ENCODE measurements around the gene CRYGN. TPM values are rescaled to one million over a fixed set of nuclear protein-coding genes. Genes with fewer than 3 reads are reported as not detected.

Gene CRYGN
- total RNA-seq, 1 donor from 2014 or later: 1.5 TPM

DNA sequence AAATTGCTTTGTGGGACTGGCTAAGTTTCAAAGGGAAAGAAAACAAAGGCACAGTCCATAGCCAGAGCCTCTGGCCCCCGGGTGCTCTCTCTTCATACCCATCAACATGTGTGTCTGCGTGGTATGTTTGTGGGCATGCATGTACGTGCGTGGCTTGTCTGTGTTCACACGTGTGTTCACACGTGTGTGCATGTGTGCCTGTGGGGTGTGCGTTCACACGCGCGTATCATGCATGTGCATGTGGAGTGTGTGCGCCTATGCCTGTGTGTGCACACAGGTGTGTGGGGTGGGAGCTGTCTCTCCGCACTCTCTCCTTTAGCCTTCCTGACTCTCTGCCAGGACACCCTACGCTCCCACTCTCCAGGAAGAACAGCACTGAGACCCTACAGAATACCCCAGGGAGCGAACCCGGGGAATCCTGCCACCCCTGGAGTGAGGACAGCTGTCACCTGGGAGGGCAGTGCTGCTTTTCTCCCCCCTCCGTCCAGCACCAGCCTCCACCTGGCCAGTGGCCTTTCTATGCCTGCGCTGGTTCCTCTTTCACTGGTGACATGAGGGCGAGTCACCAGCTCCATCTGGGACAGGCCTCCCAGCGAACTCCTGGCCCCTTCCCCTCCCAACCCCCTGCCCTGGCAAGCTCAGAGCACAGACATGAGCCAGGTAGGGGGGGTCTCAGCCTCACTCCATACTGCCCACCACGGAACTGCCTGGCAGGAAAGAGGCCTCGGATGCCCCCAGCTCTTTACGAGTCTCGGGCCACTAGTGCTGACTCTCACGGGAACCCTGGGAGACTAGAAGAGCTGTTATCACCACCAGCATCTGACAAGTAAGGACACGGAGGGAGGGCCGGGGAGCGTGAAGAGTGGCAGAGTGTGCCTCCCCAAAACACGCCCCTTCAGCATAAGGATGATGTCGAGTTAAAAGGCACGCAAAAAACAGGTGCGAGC lies 46.6 kb downstream of the CRYGN start:
- no peak for DNase-seq (ENCODE audit: low spot score)

DNA sequence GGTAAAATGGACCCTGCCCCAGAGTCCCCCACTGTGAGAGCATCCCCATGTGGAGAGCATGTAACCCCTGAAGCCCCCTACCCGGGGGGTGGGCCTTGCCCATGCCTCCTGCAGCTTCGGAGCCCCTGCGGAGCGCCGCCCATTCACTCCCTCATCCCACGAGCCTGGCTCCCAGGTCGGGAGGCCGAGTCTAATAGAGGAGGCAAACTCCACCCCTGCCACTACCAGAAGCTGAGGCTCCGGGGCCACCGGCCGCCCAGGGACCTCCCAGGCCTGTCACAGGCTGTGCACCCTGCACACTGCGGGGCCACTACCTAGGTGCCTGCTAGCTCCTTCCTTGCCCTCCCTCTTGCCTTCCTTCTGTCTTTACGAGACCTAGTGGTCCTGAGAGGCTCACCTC lies 47.5 kb downstream of the CRYGN start:
- no peak for DNase-seq (ENCODE audit: low spot score)

DNA sequence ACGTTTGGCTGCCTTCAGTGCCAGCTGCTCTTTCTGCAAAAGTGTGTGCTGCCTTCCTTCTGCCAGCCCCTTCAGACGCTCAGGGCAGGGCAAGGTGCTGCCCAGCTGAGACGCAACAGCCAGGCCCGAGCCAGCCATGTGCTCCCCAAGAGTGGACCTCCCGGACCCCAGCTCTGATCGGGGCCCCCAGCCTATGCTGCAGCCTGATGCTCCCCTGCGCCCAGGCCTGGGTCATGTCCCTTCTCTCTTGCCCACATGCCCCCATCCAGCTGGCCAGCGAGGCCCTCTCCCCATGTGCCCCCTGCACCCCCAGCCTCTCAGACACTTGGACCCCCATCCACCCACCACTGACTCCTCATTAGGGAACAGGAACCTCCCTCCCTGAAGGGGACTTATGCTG lies 47.9 kb downstream of the CRYGN start:
- DNase-seq (ENCODE audit: low spot score): no peak

DNA sequence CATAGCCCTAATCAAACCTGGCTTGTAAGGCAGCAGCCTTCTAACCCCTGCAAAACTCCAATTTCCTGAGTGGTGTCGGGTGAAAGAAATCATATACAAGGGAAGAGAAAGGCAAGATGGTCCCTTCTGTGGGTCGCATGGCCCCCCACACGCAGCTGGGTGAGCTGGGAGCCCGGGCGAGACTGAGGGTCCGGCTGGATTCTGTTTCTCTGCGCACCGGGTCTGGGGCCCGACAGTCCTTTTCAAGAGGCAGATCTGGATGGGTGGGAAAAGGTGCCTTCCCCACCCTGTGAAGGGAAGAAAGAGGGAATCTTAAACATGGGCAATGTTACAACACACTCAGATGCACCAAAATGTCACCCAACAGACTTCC lies 48.6 kb downstream of the CRYGN start:
- DNase-seq (ENCODE audit: low spot score): no peak

DNA sequence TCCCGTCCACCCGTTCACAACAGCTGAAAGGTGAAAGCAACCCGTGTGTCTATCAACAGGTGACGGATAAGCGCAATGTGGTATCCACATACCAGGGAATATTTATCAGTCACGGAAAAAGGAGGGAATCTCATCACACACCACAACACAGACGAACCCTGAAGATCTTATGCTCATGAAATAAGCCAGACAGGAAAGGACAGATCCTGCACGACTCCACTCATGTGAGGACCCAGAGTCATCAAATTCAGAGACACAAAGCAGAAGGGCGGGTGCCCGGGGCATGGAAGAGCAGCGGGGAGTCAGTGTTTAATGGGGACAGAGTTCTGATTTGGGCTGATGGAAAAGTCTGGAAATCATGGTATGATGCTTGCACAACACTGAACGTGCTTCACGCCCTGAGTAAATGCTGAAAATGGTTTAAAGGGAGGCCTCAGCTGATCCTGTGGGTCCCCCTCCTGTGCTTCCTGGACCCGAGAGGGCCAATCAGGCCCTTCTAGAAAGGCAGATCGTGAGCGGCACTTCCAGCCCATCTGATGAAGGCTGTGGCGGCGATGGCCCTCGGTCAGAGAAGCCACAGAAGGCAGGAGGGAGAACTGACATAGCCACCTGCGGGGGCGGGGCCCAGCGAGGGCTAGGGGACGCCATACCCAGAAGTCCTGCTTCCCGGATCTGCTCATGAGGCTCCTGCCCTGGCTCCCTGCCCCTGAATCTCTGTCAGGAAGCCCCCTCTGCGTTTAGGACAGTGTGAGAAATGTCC lies 49.2 kb downstream of the CRYGN start:
- DNase-seq (ENCODE audit: low spot score): no peak

DNA sequence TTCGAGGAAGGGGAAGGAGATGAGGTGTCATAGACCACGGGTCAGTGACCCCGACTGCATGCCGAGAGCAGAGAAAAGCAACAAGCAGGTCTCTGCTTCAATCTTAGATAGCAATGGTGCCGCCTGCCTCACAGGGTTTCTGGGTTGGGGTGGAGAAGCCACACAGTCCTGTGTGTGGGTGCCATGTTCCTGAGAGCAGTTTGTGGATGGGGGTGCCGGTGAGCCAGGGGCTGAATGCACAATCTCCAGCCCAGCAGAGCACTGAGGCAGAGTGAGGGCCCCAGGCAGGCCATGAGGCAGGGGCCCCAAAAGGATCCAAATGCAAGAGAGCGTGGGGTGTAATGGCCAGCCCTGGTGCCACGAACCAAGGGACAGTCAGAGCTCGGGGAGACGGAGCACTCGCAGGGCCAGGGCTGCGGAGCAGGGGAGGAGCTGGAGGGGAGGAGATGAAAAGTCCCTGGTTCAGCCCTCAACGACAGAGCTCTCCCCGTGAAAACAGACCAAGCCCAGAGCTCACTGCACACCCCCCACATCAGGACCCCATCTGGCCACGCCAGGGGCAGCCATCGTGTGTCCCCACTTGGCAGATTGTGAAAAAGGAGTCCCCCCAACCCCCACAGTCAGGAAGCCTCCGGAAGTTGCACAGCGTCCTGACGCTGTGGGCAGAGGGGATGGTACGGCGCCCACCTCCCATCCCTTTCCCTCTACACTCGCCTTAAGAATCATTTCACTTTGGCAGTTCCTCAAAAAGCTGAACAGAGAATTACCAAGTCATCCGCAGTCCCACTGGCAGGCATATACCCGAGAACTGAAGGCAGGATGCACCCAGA lies 50.0 kb downstream of the CRYGN start:
- no peak for DNase-seq (ENCODE audit: low spot score)

DNA sequence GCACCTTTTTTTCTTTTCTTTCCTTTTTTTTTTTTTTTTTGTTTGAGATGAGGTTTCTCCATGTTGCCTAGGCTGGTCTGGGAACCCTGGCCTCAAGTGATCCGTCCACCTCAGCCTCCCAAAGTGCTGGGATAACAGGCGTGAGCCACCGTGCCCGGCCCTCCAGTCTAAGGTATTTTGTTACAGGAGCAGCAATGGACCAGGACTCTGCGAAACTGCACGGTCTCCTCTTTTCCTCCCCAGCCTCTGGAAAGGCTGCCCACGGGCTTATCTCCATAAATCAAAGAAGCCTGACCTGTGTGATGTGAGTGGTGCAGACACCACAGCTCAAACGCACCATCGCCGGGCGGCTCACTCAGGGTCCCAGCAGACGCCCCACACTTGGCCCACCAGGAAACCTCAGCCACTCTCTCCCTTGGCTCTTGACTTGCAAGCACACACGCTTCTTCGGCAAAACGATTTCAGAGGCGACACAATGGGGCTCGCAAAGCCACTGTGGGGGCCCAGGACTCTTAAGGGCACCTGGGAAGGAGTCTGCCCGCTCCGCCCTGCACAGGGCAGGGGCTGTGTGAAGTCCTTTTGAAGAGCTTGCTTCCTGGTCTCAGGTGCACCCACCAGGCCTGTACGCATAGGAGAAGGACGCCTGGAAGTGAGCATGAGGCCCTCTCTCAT lies 50.7 kb downstream of the CRYGN start:
- no peak for DNase-seq (ENCODE audit: low spot score)

DNA sequence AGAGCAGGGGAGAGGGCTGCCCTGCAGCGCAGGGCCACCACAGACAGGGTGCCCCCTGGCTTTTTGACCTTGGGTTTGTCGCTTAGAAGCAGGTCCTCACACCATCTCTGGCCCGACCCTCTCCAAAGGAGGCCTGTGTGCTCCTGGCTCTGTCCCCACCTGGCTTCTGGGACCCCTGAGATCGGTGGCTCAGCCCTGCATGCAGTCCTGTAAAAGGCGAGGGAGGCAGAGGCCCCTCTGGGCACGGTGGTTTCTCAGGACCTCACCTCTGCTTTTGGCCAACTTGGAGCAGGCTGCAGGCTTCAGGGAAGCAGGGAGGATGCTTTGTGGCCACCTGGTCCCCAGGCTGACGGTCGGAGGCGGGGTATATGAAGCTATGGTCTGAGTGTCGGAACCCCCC lies 51.5 kb downstream of the CRYGN start:
- DNase-seq (ENCODE audit: low spot score): no peak

DNA sequence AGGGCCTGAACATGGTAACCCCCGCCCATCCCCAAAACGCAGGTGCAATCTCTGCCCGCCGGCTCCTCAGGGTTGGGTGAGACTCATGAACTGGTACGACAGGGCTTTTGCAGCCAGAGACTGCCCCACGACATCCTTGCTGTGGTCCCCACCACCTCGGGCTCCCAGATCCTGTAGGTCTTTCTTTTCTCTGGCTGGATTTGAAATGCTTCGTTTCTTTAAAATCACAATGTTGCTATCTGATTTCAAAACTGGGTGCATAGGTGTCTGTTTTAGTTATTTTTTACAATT lies 52.0 kb downstream of the CRYGN start:
- no peak for DNase-seq (ENCODE audit: low spot score)

DNA sequence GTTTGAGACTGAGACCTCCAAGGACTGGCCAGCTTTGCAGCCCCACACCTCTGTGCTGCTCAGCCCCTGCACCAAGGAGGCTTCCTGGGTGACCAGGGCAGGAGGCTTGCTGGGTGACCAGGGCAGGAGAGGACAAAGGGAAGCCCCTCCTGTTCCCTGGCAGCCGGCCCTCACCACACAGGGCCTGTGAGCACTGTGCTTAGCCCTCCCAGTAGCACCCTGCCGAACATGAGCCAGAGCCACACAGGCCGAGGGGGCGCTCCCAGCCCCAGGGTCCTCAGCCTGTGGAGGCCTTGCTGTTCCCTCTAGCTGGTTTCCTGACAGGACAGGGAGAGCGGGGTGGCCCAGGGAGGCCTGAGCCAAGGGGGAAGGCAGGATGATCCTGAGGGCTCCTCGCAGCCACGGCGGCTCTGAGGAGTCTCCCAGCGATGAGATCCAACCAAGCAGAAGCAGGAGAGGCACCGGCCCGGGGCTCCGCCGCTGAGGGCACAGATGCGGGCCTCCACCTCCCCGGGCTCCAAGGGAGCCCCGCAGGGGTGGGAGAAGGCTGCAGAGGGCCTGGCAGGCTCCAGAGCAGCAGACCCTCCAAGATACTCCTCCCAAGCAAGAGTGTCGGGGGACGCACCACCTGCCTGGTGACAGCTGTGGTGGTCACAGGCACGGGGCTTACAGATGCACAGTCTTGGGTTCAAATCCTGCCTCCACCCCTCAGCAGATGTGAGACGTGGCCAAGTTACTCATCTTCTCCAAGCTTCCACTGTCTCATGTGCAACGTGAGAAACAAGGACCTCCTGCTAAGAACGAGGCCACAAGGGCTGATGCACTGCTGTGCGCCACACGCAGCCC lies 52.6 kb downstream of the CRYGN start:
- no peak for DNase-seq (ENCODE audit: low spot score)

DNA sequence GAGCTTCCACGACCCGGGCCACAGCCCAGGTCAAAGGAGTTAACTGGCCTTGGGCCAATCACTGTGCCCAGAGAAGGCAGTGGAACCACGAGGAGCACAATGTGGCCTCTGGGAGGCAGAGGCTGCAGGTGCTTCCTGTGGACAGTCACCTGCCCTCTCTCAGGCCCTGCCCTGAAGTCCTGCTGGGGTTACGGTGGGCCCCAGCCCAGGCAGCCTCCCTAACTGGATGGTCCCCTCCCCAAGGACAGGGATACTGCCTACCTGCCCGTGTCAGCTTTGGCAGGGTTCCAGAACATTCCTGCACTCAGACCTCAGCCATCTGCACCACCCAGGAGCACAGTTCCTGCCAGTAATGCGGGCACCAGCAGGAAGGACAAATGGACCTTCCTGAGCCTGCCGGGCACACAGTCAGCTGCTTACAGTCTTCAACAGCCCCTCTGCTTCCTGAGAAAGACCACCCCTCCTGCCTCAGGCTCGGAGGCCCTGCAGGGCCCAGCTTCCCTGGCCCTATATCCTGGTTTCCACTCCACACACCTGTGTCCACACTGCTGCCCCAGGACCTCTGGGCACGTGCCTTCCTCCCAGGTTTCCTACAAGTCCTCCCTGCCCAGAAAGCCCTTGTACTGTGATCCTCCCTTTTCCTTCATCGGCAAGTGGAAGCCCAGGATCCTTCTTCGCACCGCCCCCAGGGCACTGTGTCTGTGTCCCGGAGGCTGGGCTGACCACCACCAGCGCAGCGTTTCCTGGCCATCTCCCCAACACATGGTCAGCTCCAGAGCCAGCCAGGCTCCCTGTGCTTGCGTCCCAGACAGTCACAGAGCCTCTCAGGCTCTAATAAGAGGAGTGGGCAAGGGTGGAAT lies 53.4 kb downstream of the CRYGN start:
- DNase-seq (ENCODE audit: low spot score): no peak

DNA sequence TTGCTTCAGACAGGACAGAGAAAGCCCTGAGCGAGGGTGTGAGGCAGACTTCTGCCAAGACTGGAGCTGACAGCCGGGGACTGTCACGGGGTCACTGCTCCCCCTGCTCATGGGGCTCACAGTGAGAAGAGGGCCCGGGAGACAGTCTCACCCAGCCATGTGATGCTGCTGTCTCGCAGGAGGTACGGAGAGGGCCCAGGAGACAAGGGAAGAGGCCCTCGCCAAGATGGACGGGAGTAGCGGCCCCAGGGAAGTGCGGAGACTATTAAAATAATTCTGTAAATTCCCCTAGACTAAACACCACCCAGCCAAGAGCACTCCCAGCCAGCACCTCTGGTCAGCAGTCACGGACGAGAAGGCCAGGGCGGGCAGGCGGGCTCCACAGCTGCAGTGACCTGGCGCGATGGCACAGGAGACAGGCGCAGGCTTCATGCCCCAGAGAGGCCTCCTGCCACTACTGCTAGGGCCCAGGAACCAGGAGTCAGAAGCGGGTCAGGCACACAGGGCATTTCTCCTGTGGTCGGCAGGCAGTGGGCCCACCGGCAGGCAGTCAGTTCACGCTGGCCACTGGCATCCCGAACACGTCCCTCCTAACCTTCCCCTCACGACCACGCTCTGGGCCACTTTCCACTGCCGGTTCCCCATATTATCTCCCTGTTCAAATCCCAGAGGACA lies 54.2 kb downstream of the CRYGN start:
- DNase-seq (ENCODE audit: low spot score): no peak

DNA sequence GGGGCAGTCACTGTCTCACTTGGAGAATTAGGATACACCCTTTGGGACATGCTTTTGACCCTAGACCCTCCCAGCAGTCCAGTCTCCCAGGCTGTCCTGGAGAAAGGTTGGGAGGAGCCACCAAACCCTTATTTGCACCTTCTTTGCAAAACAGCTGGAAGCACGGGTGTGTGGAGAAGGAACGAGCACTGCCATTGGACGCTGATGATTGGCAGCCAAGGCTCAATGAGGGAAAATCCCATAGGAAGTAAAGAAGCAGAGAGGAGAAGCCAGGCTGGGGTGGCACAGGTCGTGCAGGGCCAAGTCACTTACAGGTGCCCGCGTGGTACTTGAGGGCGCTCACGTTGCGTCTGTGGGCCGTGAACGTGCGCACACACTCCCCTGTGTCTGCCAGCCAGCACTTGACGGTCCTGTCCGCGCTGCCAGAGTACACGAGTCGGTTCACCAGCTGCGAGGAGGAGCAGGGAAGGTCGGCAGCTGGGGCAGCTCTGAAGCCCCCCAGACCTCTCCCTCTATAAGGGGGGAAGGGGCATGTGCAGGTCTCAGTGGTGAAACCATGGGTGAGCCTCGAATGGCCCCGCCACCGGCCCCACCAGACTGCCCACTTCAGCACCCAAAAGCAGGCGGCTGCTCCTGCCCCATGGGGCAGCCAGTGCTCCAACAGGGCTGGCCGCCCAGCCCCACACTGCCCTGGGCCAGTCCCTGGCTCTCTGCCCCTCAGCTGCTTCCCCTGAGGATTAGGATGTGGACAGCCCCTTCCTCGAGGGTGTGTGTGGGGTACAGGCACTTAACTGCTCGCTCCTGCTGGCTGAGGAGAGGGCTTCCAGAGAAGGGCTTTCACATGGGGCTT lies 54.9 kb downstream of the CRYGN start:
- DNase-seq (ENCODE audit: low spot score): no peak

DNA sequence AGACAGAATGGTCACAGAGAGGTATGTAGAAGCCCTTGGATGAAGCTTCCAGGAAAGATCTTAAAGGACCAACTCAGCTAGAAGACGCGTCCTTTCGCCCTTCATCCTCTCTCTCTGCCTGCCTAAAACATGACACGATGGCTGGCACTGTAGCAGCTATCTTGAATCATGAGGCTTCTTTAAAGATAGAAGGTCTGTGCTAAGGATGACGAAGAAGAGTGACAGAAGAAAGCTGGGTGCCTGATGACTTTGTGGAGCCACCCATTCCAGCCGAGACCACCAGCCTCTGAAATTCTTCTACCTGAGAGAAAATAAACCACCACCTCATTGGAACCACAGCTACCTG lies 55.6 kb downstream of the CRYGN start:
- DNase-seq (ENCODE audit: low spot score): no peak

DNA sequence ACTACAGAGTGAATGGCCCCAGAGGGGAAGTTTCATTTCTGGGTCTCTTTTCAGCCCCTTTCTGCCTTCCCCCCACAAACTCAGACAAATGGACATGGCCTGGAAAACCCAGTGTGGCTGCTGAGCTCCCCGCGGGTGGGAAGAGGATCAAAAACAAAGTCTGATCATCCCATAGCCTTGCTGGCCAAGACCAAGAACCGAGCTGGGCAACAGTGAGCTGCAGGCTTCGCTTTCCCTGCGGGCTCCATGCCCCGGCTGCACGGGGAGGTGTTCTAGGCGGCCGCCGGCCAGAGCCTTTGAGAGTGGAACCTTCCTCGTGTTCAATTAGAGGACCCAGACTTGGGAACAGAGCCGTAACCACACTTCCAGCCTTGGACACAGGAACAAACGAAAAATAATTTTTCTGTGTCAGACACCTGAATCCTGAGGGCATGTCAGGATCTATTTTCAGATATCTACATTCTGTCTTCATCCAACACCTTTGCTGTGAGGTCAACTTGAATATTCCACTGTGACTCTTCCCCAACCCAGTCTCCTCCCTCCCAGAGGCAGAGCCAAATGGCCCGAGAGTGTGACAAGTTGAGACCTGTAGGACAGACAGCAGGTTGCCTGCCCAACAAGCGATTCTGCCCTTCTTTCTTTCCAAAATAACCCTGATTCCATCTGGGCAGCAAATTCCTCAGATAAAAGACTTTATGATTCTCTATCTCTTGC lies 56.1 kb downstream of the CRYGN start:
- DNase-seq (ENCODE audit: low spot score): no peak

DNA sequence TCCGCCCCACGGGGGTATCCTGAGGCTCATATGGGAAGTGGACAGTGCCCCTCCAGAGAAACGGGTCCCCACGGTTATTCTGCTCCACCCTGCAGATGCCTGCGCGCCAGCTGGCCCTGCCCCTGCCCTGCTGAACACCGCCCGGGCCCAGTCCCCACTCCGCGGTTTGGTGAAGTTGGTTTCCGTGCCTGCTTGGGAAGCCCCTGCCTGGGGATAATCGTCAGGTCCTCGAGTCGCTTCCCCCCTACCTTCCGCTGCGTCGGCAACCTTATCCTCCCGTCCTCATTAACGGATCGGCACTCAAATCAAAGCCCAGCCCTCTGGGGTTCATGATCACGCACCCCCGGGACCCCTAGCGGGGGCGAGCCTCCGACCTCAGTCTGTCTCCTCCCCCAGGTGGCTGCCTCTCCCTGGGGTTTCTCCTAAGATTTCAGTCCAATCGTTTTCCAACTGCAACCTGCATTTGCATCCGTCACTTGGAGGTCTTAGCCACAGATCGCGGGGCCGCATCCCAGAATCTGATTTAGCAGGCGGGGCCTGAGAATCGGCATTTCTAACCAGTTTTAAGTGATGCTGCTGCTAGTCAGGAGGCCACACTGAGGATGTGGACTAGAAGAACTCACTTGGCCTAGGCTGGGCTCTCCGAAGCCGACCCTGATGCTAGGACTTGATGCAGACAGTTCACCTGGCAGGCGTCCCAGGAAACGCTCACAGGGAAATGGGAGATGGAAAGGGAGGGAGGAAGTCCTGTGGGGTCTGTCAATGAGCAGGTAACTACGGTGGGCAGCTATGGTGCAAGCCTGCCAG lies 57.7 kb downstream of the CRYGN start:
- DNase-seq (ENCODE audit: low spot score): no peak
